Activated CD4-positive, alpha-beta T cell treated with anti-CD3 and anti-CD28 coated beads, Interleukin-2, Interleukin-6, amounts not matched to agents 100 ng/mL and 50 ng/mL, durations not matched to agents 16 hours and 8 hours (primary cell): Measurements from ENCODE around the gene MCUB.
"Not testable (repeated sequence)": the region's sequence is repeated elsewhere in the genome, so short reads cannot be mapped to it uniquely, and the experiment has no call there.

Experiments
- DNase-seq: peaks from one replicate; pipeline ENCODE4 v3.0.0-alpha.2; 2020

The MCUB gene

DNA sequence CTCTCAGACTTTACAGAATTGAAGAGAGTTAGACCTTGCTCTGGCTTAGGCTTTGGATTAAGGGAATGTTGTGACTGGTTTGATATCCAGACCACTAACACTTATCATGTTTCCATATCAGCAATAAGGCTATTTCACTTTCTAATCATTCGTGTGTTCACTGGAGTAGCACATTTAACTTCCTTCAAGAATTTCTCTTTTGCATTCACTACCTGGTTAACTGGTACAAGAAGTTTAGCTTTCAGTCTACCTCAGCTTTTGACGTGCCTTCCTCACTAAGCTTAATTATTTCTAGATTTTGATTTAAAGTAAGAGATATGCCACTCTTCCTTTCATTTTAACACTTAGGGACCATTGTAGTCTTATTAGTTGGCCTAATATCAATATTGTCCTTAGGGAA is 80.6 kb downstream of the MCUB start:
- DNase-seq, result no peak

DNA sequence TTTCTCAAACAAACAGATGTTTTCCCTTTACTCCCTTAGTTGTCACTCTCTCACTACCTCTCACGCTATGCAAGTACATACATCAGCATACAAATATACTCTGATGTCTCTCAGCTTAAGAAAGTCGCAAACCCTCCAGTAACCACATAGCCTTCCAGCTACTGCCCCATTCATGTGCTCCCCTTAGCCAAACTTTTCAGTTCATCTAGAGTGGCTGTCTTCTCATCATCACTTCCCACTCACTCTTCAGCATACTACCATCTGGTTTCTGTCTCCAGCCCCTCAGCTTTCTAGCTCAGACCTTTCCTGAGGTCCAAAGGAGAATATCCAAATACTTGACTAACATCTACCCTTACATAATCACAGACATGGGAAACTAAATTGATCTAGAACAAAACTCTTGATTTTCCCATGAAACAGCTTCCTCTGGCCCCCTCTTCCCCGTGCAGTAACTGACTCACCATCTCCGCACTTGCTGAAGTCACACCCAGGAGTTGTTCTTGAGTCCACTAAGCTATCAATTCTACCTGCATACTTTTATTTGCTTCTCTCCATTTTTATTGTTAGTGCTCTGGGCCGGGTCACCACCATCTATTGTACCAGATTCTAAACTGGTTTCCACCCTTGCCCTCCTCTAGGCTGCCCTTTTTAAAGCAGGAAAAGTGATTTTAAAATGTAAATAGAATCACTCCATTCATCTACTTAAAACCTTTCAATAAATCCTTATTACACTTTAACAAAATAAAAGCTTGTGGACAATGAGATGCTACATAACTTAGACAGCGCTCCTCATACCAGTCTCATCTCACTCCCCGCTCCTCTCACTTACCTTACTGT is 86.0 kb downstream of the MCUB start:
- DNase-seq, result no peak

DNA sequence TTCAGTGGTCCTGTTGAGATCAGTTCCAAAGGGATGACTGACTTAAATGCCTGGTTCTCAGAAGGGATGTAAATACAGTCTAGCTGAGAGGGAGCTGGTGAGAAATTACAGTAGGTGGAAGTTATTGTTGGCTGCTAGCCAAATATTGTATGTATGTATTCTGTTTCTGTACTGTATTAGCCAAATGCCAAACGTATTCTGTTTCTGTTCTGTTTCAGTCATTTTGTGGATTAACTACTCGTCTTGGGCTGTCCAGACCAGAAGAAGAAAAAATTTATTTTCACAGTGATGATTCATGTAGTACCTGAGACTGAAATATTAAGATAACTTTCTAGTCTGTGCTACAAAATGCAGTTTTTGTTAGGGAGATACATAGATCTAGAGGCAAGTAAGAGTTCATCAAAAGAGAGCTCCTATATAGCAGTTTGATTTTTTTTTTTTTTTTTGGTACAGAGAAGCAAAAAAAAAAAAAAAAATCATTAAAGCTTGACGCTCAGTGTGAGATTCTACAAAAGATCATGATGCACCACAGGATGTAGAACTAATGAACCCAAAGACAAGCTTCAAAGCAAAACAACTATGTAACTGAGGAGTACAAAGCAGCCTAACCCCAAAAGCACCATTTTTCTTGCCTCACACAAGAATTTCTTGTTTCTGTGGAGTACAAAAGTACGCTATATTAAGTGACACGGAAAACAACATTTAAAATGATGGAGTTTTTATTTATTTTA is 88.4 kb downstream of the MCUB start:
- DNase-seq, result peak; percentile 20

DNA sequence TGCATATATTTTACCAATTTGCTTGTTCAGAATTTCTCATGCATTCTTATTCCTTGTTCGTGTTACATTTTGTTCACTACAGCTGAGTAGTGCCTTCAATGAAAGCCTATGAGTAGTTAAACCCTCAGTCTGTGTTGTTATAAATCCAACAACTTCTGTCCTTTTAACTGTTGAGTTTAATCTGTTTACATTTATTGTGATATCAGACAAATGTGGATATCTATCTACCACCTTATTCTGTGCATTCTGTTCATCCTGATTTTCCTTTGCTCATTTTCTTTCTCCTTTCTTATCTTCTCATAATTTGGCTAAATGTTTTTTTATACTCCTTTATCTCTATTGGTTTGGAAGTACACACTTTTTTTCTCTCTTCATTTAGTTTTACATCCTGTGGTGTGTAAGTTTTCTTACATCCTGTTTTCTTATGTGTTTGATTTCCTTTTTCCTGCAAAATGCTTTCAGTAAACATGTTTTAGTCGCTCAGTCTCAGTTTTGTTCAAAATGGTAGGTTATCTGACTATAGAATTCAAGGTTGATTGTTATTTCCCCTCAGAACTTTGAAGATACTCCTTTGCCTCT is 89.0 kb downstream of the MCUB start:
- peak; percentile 22 for DNase-seq

DNA sequence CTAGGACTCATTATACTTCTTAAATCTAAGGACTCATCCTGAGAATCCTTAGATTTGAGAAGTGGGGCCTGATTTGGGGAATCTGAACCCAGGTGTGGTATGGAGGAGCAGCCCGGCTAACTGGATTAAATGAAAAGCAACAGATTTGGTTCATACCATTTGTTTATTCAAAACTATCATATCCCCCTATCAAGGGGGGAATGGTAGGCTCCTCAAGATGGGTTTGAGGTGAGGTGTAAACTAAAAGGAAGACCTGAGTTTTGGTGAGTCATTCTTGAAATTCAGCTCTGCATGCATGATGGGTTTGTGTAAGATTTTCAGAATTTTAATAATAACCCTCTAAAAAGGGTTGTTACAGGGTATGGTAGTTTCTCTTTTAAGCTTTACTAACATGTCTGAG is 89.8 kb downstream of the MCUB start:
- DNase-seq, result peak; percentile 77

DNA sequence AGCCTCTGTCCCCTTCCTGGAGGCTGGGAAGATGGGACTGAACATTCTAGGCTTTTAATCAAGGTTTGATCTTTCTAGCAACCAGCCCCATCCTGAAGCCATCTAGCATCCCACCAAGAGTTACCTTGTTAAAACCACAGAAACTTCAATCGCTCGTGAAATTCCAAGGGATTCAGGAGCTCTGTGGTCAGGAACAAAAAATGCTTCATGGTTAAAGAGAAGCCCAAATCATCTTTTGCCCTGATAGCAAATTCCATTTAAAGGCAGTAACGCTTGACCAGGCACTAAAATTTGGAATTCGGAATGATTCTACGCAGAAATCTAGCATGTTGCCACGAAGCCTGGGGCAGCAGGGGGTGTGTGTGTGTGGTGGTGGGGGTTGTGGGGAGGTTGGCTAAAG is 95.3 kb downstream of the MCUB start:
- no peak for DNase-seq

DNA sequence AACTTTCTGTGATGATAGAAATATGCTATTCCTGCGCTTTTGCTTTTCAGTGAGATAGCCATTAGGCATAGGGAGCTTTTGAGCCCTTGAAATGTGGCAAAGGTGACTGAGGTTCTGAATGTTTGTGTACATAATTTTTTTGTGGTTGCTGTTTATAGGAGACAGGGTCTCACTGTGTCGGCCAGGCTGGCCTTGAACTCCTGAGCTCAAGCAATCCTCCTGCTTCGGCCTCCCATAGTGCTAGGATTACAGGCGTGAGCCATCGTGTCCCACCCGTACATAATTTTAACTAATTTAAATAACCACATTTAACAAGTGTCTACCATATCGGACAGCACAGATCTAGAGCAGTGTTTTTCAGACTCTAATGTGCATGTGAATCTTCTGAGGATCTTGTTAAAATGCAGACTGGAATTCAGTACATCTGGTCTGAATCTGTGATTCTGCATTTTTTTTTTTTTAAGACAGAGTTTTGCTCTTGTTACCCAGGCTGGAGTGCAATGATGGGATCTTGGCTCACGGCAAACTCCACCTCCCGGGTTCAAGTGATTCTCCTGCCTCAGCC is 97.9 kb downstream of the MCUB start:
- DNase-seq, result no peak

DNA sequence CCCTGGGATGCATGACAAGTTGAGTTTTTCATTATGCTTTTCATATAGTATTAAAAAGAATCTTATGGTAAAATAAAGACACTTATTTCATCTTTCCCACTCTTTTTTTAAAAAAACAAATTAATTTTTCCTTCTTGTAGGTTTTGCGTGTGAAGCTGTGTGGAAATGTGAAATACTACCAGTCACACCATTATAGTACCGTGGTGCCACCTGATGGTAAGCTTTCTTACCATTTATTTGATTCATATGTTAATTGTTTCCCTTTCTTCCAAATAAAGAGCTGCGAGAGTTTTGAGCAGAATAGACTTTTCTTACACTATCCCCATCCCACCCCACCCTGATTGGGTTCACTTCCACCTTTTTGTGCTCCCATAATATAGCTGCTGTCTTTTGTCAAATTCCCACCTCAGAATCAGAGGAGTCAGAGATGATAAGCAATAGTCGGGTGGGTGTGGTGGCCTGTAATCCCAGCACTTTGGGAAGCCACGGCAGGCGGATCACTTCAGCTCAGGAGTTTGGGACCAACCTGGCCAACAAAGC is 98.9 kb downstream of the MCUB start:
- no peak for DNase-seq

DNA sequence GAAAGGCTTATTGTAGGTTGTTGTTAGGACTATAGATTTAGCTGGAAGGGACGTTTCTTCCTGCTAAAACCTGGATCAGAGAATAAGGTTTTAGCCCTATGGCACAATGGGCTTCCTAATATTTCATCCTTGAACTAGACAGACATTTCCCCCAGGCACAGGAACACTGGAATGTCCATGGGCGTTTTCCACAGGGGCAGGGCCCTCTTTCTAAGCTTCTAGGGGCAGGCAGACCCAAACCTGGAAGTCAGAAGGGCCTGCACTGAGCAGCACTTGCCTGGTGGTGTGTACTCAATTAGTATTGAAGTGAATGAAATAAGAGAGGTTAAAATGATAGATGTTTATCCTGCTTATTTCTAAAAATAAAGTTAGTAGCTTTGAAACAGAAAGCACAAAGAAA is 102.1 kb downstream of the MCUB start:
- no peak for DNase-seq

DNA sequence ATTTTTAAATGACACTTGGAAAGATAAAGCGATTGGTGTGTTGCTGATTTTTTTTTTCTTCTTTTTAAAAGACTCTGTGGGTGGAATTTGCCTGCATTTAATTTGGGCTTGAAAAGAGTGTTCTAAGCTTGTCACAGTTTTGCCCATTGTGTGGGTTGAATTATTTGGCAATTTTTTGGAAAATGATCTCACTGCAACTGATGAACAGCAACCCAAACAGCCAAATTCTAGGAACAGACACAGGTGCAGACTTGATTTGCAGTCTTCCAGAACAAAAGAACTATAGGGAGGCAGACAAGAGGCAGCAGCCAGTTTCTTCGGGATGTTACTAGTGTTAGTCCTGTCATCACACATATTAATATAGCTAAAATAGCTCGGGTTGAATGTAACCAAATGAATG is 102.7 kb downstream of the MCUB start:
- no peak for DNase-seq

DNA sequence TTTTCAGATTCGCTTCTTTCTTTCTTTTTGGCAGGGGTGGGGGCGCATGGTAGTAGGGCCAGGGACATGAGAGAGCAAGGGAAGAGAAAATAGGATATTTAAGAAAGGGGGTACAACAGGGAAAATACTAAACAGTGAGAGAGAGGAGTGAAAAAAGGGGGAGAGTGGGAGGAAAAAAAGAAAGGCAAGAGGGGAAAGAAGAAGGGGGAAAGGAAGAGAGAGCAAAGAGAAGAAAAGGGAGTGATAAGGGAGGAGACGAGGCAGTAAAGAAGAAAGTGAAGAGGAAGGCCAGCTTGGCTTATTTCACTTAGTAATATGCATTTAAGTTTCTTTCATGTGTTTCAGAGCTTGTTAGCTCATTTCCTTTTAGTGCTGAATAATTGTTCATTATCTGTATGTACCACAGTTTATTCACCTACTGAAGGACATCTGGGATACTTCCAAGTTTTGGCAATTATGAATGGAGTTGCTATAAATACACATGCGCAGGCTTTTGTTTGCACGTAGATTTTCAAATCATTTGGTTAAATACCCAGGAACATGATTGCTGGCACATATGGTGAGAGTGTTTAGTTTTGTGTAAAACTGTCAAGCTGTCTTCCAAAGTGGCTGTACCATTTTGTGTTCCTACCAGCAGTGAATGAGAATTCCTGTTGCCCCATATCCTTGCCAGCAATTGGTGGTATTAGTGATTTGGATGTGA is 105.9 kb downstream of the MCUB start:
- no peak for DNase-seq

DNA sequence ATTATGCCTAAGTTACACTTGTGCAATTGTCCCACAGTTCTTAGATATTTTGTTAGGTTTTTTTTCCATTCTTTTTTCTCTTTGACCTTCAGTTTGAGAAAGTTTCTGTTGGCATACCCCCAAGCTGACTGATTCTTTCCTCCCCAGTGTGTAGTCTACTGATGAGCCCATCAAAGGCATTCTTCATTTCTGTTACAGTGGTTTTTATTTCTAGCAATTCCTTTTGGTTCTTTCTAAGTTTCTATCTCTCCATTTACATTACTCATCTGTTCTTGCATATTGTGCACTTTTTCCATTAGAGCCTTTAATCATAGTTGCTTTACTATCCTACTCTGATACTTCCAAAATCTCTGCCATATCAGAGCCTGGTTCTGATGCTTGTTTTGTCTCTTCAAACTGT is 111.3 kb downstream of the MCUB start:
- DNase-seq, result no peak

DNA sequence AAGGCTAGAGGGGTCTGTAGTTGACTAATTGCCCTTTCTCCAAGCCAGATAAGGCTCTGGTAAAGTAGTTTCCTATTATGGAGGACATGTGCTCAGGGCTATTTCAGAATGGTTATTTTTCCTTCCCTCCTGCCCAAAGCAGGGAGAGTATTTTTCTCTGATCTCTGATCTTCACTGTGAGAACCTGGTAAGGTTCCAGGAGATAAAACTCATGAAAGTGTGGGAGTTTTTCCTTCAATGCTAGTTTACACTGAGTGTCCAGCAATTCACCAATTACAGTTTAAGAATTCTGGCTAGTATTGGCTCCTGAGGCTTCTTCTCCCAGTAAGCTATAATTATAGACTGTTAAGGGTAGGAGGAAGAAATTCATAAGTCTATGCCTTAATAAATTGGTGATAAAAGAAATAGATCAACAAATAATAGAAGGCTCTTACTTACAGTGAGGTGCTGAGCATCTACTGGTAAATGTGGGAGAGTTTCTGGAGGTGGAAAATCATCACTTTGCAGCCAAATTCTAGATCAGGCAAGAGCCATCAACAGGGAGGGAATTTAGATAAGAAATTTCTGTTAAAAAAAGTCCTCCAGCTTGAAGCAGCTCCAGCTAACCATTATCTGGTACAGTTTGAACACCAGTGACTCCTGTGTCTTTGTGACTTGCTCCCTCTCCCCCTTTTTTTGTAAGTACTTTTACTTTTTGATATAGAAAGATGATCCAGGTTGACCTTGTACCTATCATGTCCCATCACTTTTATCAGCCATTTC is 112.3 kb downstream of the MCUB start:
- no peak for DNase-seq

DNA sequence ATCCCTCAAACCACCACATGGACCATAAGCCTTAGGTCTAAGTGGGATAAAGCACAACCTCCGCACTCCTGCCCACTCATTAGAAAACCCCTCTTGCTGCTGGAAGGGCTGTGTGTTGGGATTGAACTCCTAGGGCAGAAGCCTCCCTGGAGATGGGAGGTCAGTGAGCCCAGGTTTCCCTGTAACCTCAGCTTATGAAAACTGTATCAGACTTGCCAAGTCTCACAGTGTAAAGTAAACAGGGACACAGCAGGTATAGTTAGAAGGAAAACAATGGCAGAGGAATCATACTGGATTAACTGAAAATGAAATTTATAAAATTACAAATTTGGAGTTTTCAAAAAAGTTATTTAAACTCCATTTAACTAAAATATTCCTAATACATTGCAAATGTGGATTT is 113.3 kb downstream of the MCUB start:
- no peak for DNase-seq

DNA sequence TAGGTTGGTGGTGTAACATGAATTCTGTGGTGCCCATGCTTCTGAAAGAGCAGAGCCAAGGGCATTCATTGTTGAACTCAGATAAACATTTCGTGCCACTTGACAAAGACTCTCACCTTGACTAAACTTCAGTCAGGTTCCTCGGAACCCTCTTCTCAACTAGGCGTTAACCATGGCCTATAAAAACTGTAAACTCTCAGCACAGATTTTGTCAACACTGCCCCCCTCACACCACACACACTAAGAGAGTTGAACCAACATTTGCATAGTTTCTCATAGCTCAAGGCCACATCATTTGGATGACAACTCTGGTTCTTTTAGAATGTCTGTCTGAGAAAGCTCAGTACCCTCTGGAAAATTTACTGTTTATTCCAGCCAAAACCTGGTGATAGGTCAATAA is 115.1 kb downstream of the MCUB start:
- DNase-seq, result no peak

DNA sequence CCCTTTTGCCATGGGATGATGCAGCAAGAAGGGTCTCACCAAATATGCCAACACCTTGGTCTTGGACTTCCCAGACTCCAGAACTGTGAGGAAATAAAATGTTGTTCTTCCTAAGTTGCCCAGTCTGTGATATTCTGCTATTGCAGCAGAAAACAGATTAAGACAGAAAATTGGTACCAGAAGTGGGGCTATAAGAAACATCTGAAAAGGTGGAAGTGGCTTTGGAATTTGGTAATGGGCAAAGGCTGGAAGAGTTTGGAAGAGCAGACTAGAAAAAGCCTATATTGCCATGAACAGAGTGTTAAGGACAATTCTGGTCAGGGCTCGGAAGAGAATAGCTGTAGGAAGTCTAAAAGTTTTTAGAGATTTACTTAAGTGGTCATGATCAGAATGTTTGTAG is 115.8 kb downstream of the MCUB start:
- no peak for DNase-seq

DNA sequence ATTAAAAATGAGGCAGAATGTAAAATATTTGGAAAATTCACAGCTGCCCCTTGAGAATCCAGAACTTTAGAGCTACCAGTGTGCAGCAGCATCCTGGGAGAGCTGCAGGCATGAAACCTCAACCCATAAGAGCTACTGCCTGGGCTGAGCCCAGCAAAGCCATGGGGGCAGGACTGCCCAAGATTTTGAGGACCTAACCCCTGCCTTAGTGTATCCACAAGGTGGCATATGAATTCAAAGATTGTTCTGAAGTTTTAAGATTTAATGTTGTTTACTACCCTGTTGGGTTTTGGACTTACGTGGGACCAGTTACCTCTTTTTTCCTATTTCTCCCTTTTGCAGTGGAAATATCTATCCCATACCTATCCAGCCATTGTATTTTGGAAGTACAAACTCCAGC is 116.8 kb downstream of the MCUB start:
- no peak for DNase-seq

DNA sequence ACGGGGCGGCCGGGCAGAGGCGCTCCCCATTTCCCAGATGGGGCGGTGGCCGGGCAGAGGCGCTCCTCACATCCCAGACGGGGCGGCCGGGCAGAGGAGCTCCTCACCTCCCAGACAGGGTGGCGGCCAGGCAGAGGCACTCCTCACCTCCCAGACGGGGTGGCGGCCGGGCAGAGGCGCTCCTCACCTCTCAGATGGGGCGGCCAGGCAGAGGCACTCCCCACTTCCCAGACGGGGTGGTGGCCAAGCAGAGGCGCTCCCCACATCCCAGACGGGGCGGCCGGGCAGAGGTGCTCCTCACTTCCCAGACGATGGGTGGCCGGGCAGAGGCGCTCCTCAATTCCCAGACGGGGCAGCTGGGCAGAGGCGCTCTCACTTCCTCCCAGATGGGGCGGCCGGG is 118.4 kb downstream of the MCUB start:
- DNase-seq, result not testable (repeated sequence)

DNA sequence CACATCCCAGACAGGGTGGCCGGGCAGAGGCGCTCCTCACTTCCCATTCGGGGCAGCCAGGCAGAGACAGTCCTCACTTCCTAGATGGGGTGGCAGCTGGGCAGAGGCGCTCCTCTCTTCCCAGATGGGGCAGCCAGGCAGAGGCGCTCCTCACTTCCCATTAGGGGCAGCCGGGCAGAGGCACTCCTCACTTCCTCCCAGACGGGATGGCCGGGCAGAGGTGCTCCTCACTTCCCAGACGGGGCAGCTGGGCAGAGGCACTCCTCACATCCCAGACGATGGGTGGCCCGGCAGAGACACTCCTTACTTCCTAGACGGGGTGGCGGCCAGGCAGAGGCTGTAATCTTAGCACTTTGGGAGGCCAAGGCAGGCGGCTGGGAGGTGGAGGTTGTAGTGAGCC is 118.9 kb downstream of the MCUB start:
- DNase-seq, result not testable (repeated sequence)

DNA sequence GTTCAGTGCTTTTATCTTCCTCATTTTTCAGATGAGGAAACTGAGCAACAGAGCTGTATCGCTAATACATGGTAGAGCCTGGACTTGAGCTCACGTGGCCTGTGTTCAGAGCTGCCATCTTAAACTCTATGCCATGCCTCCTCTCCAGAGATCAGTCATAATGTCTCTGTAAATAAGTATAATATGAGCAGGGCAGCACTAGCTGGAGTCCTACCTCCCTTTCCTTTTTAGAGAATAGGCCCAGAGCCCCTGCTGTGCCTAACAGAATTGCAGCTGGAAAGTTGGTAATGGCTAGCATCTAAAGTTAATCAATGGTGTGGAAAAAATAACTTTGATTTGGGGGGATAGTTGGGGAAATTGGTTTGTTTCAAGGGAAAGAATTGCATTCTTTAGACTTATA is 122.8 kb downstream of the MCUB start:
- no peak for DNase-seq

DNA sequence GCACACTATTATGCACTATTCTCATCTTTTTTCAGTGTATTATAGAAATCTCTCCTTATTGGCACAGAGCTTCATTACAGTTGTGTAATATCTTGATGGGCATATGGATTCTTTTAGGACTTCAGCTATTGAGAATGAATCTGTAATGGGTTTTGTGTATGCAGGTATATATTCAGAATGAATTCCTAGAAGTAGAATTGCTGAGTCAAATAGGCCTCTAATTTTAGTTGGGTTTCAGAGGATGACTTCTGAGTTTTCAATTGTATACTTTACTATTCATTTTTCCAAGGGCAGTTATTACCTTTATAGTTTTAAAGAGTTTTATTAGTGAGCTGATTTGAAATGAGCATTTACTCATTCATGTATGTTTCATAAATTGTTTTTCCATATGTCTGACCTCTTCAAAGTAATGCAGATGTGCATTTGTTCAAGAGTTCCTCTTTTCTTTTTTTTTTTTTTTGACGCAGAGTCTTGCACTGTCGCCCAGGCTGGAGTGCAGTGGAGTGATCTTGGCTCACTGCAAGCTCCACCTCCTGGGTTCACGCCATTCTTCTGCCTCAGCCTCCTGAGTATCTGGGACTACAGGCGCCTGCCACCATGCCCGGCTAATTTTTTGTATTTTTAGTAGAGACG is 123.7 kb downstream of the MCUB start:
- DNase-seq, result no peak

DNA sequence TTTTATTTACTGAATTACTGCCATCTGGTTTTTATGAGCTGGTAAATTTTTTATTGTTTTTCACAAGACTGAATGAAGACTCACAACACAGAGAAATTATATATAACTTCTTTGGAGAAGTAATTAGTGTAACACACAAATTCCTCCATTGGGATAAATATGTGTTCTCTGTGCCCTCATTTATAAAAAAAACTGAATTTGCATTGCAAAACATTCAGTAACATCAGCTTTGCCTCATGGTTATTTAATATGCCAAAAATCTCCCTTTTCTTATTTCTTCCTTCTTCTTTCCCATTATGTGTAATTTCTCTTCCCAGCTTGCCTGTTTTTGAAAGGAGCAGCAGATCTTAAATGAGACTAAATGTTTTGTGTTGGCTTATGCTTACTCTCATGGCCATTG is 124.7 kb downstream of the MCUB start:
- no peak for DNase-seq
